Measurements from ENCODE around the gene NCKIPSD. TPM values are rescaled to one million over a fixed set of nuclear protein-coding genes. Genes with fewer than 3 reads are reported as not detected.

Gene NCKIPSD
- total RNA-seq, 6 experiments from 2014 or later: 20.5 to 27.3 (median 23.0) TPM

DNA sequence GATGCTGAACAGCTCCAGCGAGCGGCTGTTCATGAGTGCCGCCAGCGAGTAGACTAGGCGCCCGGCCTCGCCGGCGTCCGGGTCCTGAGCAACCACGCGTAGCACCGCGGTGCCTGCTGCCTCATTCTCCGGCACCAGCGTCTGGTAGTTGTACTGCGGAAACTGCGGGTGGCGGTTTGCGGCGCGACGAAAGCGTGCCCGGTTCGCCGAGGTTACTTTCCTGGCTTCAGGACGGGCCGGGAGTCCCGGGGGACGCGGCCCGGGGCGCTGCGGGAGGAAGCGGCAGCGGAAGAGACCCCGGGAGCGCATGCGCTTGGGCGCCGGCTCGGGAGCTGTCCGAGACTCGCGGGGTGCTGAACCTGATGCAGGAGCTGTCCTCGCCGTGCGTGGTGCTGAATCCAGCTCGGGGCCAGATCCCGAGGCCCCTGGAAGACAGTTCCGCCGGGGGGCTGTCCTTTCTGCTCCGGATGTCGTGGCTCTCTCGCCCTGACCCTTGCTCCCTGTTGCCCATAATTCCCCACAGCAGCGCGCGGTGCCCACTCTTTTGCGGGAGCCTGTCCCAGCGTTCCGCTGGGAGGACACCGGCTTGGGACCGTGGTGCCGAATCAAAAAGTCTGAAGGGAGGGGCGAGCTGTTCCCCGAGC is 24.1 kb downstream of the NCKIPSD start:
- peaks cover 26% of the 10 kb centered on the region; the same call in 1 of the 2 replicates for H3K36me3 Mint-ChIP-seq (ENCODE audit: low read depth)
- no peak overlapping the region for H3K27ac Mint-ChIP-seq
- H3K4me3 Mint-ChIP-seq: peak overlapping the region; percentile 54
- TF ChIP-seq, protein P1, sequence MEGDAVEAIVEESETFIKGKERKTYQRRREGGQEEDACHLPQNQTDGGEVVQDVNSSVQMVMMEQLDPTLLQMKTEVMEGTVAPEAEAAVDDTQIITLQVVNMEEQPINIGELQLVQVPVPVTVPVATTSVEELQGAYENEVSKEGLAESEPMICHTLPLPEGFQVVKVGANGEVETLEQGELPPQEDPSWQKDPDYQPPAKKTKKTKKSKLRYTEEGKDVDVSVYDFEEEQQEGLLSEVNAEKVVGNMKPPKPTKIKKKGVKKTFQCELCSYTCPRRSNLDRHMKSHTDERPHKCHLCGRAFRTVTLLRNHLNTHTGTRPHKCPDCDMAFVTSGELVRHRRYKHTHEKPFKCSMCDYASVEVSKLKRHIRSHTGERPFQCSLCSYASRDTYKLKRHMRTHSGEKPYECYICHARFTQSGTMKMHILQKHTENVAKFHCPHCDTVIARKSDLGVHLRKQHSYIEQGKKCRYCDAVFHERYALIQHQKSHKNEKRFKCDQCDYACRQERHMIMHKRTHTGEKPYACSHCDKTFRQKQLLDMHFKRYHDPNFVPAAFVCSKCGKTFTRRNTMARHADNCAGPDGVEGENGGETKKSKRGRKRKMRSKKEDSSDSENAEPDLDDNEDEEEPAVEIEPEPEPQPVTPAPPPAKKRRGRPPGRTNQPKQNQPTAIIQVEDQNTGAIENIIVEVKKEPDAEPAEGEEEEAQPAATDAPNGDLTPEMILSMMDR (IDR thresholded peaks at IDR 0.05): no peak
- peaks cover 17% of the 10 kb centered on the region for H3K4me1 Mint-ChIP-seq (ENCODE audit: low read depth)
- DNase-seq: peak; percentile 9
- peaks cover 11% of the 10 kb centered on the region for H3K27me3 Mint-ChIP-seq (ENCODE audit: insufficient read depth)
- H3K9me3 Mint-ChIP-seq: peaks cover 3% of the 10 kb centered on the region

DNA sequence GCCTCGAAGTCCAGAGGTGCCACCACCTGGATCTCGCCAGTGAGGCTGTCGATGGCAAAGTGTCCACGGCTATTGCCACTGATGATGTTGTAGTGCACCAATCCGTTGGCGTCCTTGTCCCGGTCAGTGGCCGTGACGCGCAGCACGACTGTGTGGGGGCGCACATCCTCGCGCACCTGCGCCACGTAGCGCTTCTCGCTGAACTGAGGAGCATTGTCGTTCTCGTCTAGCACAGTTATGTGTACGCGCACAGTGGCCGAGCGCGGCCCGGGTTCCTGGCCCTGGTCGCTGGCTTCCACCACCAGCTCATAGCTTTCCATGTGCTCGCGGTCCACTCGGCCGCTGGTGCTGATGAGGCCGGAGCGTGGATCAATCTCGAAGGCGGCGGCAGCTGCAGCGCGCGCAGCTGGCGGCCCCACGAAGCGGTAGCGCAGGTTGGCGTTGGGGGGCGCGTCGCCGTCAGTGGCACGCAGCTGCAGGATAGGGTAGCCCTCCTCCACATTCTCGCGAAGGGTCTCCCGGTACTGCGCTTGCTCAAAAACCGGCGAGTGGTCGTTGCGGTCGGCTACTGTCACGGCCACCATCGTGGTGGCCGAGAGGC is 24.8 kb downstream of the NCKIPSD start:
- Mint-ChIP-seq H3K9me3 (peaks cover 3% of the 10 kb centered on the region), H3K36me3 (ENCODE audit: low read depth) (peaks cover 26% of the 10 kb centered on the region; the same call in 1 of the 2 replicates), H3K4me1 (ENCODE audit: low read depth) (peaks cover 17% of the 10 kb centered on the region), H3K27me3 (ENCODE audit: insufficient read depth) (peaks cover 11% of the 10 kb centered on the region), H3K4me3 (no peak overlapping the region), H3K27ac (no peak overlapping the region)
- TF ChIP-seq, protein P1 (IDR thresholded peaks at IDR 0.05): no peak
- no peak for DNase-seq

DNA sequence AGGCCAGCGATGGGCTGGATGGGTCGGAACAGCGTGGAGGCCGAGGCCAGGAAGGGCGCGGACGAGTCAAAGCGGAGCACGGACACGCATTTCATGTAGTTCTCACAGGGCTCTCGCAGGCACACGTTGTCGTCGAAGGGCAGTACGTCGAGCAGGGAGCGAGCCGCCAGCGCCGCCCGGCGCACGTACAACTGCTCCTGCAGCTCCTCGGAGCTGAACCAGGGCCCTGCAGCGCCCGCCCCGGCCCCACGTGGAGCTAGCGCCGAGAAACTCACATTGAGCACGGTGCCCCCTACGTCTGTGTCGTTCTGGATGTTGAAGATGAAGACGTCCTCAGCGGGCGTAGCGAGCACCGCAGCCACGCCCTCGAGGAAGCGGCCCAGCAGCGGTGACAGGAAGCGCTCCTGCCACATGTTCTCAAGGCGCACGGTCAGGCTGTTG is 28.9 kb downstream of the NCKIPSD start:
- Mint-ChIP-seq H3K36me3 (ENCODE audit: low read depth) (peaks cover 21% of the 10 kb centered on the region; the same call in 1 of the 2 replicates), H3K27ac (no peak overlapping the region), H3K4me1 (ENCODE audit: low read depth) (no peaks in the 10 kb centered on the region), H3K4me3 (no peak overlapping the region), H3K27me3 (ENCODE audit: insufficient read depth) (peaks cover 5% of the 10 kb centered on the region), H3K9me3 (peaks cover 3% of the 10 kb centered on the region)
- DNase-seq: no peak
- TF ChIP-seq, protein P1 (IDR thresholded peaks at IDR 0.05): no peak

DNA sequence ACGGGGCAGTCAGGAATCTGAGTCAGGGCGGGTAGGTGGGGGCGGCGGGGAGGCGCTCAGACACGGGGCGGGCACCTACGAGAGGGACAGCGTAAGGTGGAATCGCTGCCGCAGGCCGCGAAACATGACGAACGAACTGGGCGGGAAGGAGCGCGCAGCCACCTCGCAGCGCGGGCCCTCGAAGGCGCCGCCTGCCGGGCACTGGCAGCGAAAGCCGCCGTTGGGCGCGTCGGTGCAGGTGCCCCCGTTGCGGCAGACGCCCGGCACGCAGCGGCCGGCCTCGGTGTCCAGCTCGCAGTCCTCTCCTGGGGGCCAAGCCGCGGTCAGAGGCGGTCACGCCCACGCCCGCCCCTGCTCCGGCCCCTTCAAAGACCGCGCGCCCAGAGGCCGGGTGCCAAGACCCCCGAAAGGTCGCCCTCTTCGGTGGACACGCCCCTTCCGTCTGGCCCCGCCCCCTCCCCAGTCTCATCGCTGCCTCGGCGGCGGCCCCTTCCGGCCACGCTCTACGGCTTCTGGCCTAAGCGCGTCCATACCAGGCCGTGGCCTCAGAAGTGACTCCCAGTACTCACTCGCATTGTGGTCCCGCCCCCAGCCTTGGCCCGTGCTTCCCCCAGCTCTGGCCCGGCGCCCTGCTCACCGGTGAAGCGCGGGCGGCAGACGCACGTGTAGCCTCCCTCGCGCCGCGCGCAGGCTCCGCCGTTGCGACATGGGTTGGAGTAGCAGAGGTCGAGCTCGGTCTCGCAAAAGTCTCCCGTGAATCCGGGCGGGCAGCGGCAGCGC is 29.5 kb downstream of the NCKIPSD start:
- no peak overlapping the region for H3K4me3 Mint-ChIP-seq

DNA sequence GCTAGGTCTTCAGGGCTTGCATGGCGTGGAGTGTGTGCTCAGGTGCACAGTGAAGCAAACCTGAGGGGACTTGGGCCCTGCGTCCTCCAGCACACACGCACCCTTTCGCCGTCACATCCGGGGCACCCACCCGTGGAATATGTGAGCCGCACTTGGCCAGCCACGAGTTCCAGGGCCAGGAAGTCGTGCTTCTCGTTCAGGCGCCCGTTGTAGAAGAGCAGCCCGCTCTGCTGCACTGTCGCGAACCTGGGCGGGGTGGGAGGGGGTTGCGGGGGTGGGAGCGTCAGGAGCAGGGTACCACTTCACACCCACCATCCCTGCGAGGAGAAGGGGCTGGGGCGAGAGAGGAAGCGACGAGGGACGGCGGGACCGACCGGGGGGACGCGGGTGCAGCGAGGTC is 30.1 kb downstream of the NCKIPSD start:
- H3K9me3 Mint-ChIP-seq: peaks cover 3% of the 10 kb centered on the region
- peak overlapping the region; percentile 17; the same call in 1 of the 2 replicates for H3K4me3 Mint-ChIP-seq
- peaks cover 21% of the 10 kb centered on the region; the same call in 1 of the 2 replicates for H3K36me3 Mint-ChIP-seq (ENCODE audit: low read depth)
- H3K4me1 Mint-ChIP-seq (ENCODE audit: low read depth): no peaks in the 10 kb centered on the region
- TF ChIP-seq, protein P1 (IDR thresholded peaks at IDR 0.05): no peak
- H3K27ac Mint-ChIP-seq: no peak overlapping the region
- peaks cover 9% of the 10 kb centered on the region for H3K27me3 Mint-ChIP-seq (ENCODE audit: insufficient read depth)
- DNase-seq: no peak

More for the DNA sequence above, 29.5 kb downstream of the NCKIPSD start:
- Mint-ChIP-seq H3K27ac (no peak overlapping the region), H3K9me3 (peaks cover 3% of the 10 kb centered on the region), H3K27me3 (ENCODE audit: insufficient read depth) (peaks cover 5% of the 10 kb centered on the region), H3K4me1 (ENCODE audit: low read depth) (no peaks in the 10 kb centered on the region), H3K36me3 (ENCODE audit: low read depth) (peaks cover 21% of the 10 kb centered on the region; the same call in 1 of the 2 replicates)
- peak; percentile 55 for DNase-seq
- TF ChIP-seq, protein P1 (IDR thresholded peaks at IDR 0.05): peak; percentile 75

All from HFFc6 (cell line).